IMR-90 (cell line): ENCODE data around the gene ARGFX. TPM values are rescaled to one million over a fixed set of nuclear protein-coding genes. Genes with fewer than 3 reads are reported as not detected.

Source experiments
- ATAC-seq: fragments of 200-7000 bp; cut with Tn5 transposase; 2 replicates; pipeline ENCODE4 v1.9.1; 2020; ENCODE audit warnings: low read depth, mild to moderate bottlenecking, moderate library complexity
- BruUV-seq: library from RNA; stranded (reverse); fragments of 400-500 nt; replicated peaks from 2 replicates; lab custom pipeline; 2021; lab: Mats Ljungman, UMichigan
- CTCF ChIA-PET: fragments of 300-600 bp; formaldehyde crosslinking; extraction: SDS; loops from one replicate; lab custom pipeline; 2021; ENCODE audit warnings: antibody characterized with exemption; lab: Yijun Ruan, JAX
- POLR2A ChIA-PET: fragments of 300-600 bp; sonication (Branson Sonifier 250); formaldehyde crosslinking; loops from one replicate; lab custom pipeline; 2022; ENCODE audit warnings: antibody characterized with exemption; ENCODE audit not compliant: unreplicated experiment; lab: Charles Lee
- DNase-seq: peaks from one replicate; pipeline ENCODE4 v3.0.0; 2013
- H2AFZ ChIP-seq: replicated peaks from 2 replicates; pipeline ENCODE3; 2013; ENCODE audit warnings: low read length, mild to moderate bottlenecking; ENCODE audit not compliant: poor library complexity
- H2AK5ac ChIP-seq: 2 replicates; pipeline ENCODE4 v1.6.1; 2013; ENCODE audit warnings: low read depth, low read length, inconsistent platforms
- H2AK9ac ChIP-seq: replicated peaks from 2 replicates; pipeline ENCODE3; 2013; ENCODE audit warnings: mild to moderate bottlenecking, low read depth, low read length, moderate library complexity; ENCODE audit not compliant: poor library complexity
- H2BK120ac ChIP-seq: 2 replicates; pipeline ENCODE4 v1.6.1; 2013; ENCODE audit warnings: low read depth, low read length, inconsistent platforms
- H2BK15ac ChIP-seq: 3 replicates; pipeline ENCODE4 v1.6.1; 2013; ENCODE audit warnings: low read depth, low read length, inconsistent platforms
- H2BK20ac ChIP-seq: 2 replicates; pipeline ENCODE4 v1.6.1; 2013; ENCODE audit warnings: low read depth, mild to moderate bottlenecking, inconsistent platforms, low read length, moderate library complexity
- H2BK5ac ChIP-seq: 2 replicates; pipeline ENCODE4 v1.6.1; 2013; ENCODE audit warnings: mild to moderate bottlenecking, low read depth, low read length, inconsistent platforms; ENCODE audit not compliant: poor library complexity, severe bottlenecking
- H3K14ac ChIP-seq: replicated peaks from 2 replicates; pipeline ENCODE4 v1.6.1; 2013; ENCODE audit warnings: low read depth, low read length, inconsistent platforms
- H3K18ac ChIP-seq: 2 replicates; pipeline ENCODE4 v1.6.1; 2013; ENCODE audit warnings: low read depth, low read length, control low read depth
- H3K23ac ChIP-seq: 2 replicates; pipeline ENCODE4 v1.6.1; 2013; ENCODE audit warnings: low read depth, low read length, inconsistent platforms
- H3K27ac ChIP-seq: 2 replicates; pipeline ENCODE4 v1.5.1; 2013; ENCODE audit warnings: mild to moderate bottlenecking, control low read depth, low read length; ENCODE audit not compliant: insufficient read depth
- H3K27me3 ChIP-seq: 2 replicates; pipeline ENCODE4 v1.6.1; 2013; ENCODE audit warnings: low read length; ENCODE audit not compliant: control insufficient read depth, insufficient read depth
- H3K36me3 ChIP-seq: 2 replicates; pipeline ENCODE4 v1.6.1; 2013; ENCODE audit warnings: low read length, mixed read lengths; ENCODE audit not compliant: control insufficient read depth, insufficient read depth
- H3K4ac ChIP-seq: 2 replicates; pipeline ENCODE4 v1.6.1; 2013; ENCODE audit warnings: low read depth, low read length, inconsistent platforms
- H3K4me1 ChIP-seq: 2 replicates; pipeline ENCODE4 v1.6.1; 2013; ENCODE audit warnings: low read length, mixed read lengths; ENCODE audit not compliant: control insufficient read depth, insufficient read depth
- H3K4me2 ChIP-seq: 2 replicates; pipeline ENCODE4 v1.6.1; 2013; ENCODE audit warnings: low read depth, mild to moderate bottlenecking, control low read depth, low read length, moderate library complexity
- H3K4me3 ChIP-seq: 2 replicates; pipeline ENCODE4 v1.5.1; 2013; ENCODE audit warnings: low read depth, mild to moderate bottlenecking, control low read depth, low read length, moderate library complexity; ENCODE audit not compliant: insufficient read depth
- H3K56ac ChIP-seq: 2 replicates; pipeline ENCODE4 v1.6.1; 2013; ENCODE audit warnings: low read length, inconsistent platforms; ENCODE audit not compliant: insufficient read depth; ENCODE audit errors: extremely low read depth
- H3K79me1 ChIP-seq, 2 experiments: 2 replicates each; pipeline ENCODE4 v1.6.1; 2013; ENCODE audit warnings: low read length in 2 of 2, inconsistent platforms in 1 of 2, low read depth in 1 of 2
- H3K9ac ChIP-seq: 2 replicates; pipeline ENCODE4 v1.6.1; 2013; ENCODE audit warnings: low read depth, low read length, control low read depth
- H3K9me1 ChIP-seq: 2 replicates; pipeline ENCODE4 v1.6.1; 2013; ENCODE audit warnings: low read length, inconsistent platforms; ENCODE audit not compliant: insufficient read depth
- H3K9me3 ChIP-seq: 2 replicates; pipeline ENCODE4 v1.6.1; 2013; ENCODE audit warnings: low read length; ENCODE audit not compliant: control insufficient read depth, insufficient read depth
- H4K20me1 ChIP-seq: 2 replicates; pipeline ENCODE4 v1.6.1; 2013; ENCODE audit warnings: low read length, inconsistent platforms; ENCODE audit not compliant: insufficient read depth
- H4K5ac ChIP-seq: 2 replicates; pipeline ENCODE4 v1.6.1; 2013; ENCODE audit warnings: mild to moderate bottlenecking, low read depth, low read length, control low read depth
- H4K8ac ChIP-seq, 2 experiments: 2 replicates each; pipeline ENCODE4 v1.6.1; 2013; ENCODE audit warnings: low read depth in 2 of 2, low read length in 2 of 2, control low read depth in 1 of 2, inconsistent platforms in 1 of 2
- H4K91ac ChIP-seq: 2 replicates; pipeline ENCODE4 v1.6.1; 2013; ENCODE audit warnings: low read depth, low read length, inconsistent platforms; ENCODE audit not compliant: insufficient read depth
- MAZ ChIP-seq: IDR thresholded peaks from 2 replicates; pipeline ENCODE4 v1.6.1; 2012; ENCODE audit warnings: low read depth, mild to moderate bottlenecking, low read length, improper control_type of control experiment, moderate library complexity, borderline replicate concordance
- RCOR1 ChIP-seq: IDR thresholded peaks from 2 replicates; pipeline ENCODE4 v1.6.1; 2012; ENCODE audit warnings: mild to moderate bottlenecking, low read length, improper control_type of control experiment; ENCODE audit not compliant: insufficient replicate concordance
- WGBS, 2 experiments: methylation state at CpG; one replicate each; pipeline versions ENCODE4 v1.1.5 to v1.1.7; 2013; ENCODE audit warnings: missing lambda C conversion rate in 2 of 2; ENCODE audit not compliant: insufficient read length in 1 of 2; ENCODE audit errors: extremely low coverage in 2 of 2; 5-methylcytosine and 5-hydroxymethylcytosine counted together
- dilution Hi-C: fragments of 300-500 bp; cut with HindIII; formaldehyde crosslinking; loops from one replicate; pipeline ENCODE4 v1.14.3; 2018; ENCODE audit warnings: low sequenced_read_pairs; ENCODE audit not compliant: unreplicated experiment
- in situ Hi-C: fragments of 300-500 bp; cut with MboI; formaldehyde crosslinking; loops from 3 replicates; pipeline ENCODE4 v1.14.3; 2019; ENCODE audit warnings: low sequenced_read_pairs, inconsistent platforms, mixed read lengths
- intact Hi-C: fragments of 100-400 bp; cut with micrococcal nuclease; formaldehyde crosslinking; loops from 2 replicates; pipeline ENCODE4 v1.10.0; 2022
- polyA plus RNA-seq, 3 experiments: library from polyadenylated mRNA; depleted of rRNA; stranded (reverse); fragments of >200 nt; gene quantifications; 2 replicates each; pipeline ENCODE4 v1.2.3, GENCODE V29; 2012; ENCODE audit warnings: low replicate concordance in 1 of 3
- total RNA-seq: library from RNA; depleted of rRNA; stranded (reverse); fragments of >200 nt; gene quantifications from 2 replicates; pipeline ENCODE4 v1.2.3, GENCODE V29; 2012
- TF ChIP-seq, protein P1 (sequence below): fragments of 150-350 bp; IDR thresholded peaks from 2 replicates; pipeline ENCODE4 v1.6.1; 2016; ENCODE audit warnings: low read depth, mild to moderate bottlenecking, low read length, moderate library complexity, borderline replicate concordance

The ARGFX gene
- total and polyA plus RNA-seq, 2 of the 4 experiments (the other 2 are of a cell fraction): not detected

DNA sequence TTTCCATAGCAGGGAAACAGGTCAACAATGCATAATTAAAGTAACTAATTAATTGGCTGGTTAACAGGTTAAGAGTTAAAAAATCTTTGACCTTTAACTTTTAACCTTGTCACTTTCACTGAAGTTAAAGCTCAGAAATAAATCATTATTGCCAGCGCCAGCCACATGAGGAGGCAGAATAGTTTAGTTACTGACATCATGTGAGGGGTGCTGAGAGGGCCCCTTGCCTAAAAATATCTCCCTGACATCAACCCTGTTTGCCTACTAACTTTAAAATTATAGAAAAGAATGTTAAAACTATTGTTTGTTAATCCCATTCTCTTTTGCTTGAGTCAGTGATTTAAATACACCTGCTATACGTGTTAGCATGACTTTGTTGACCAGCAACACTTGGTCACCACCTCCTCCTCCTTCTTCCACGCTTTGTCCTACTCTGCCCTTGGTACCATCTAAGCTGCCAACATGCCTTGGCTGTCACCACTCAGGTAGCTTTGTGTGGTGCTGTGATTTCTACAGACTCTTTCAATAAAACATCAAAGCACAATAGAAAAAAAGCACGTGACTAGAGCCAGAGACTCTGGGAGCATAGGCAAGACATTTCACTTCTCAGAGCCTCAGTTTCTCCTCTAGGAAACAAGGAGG, 28.1 kb downstream of the ARGFX start:
- in situ Hi-C loops: no loop called here
- no peak overlapping the region for H2BK120ac ChIP-seq
- dilution Hi-C loops: no loop called here
- H2AK9ac ChIP-seq: no peak overlapping the region
- intact Hi-C loops: no loop called here
- no TSS peak for BruUV-seq
- CTCF ChIA-PET: no interaction called here
- no peak overlapping the region for H3K14ac ChIP-seq
- H4K8ac ChIP-seq: no peak overlapping the region
- H3K4ac ChIP-seq: no peak overlapping the region
- no peaks in the 10 kb centered on the region for H3K79me1 ChIP-seq
- H4K20me1 ChIP-seq: no peaks in the 10 kb centered on the region
- no peak overlapping the region for H3K4me2 ChIP-seq
- no peak overlapping the region for H3K4me3 ChIP-seq
- H3K56ac ChIP-seq: no peak overlapping the region
- no peaks in the 10 kb centered on the region for H3K4me1 ChIP-seq
- H3K27me3 ChIP-seq: peaks cover 5% of the 10 kb centered on the region
- H2AK5ac ChIP-seq: no peak overlapping the region
- H2AFZ ChIP-seq: no peak overlapping the region
- H3K23ac ChIP-seq: no peak overlapping the region
- no peak overlapping the region for H3K18ac ChIP-seq
- H3K9me3 ChIP-seq: no peaks in the 10 kb centered on the region
- H4K5ac ChIP-seq: no peak overlapping the region
- TF ChIP-seq RCOR1: no peak
- no peak for TF ChIP-seq MAZ
- TF ChIP-seq, protein P1, sequence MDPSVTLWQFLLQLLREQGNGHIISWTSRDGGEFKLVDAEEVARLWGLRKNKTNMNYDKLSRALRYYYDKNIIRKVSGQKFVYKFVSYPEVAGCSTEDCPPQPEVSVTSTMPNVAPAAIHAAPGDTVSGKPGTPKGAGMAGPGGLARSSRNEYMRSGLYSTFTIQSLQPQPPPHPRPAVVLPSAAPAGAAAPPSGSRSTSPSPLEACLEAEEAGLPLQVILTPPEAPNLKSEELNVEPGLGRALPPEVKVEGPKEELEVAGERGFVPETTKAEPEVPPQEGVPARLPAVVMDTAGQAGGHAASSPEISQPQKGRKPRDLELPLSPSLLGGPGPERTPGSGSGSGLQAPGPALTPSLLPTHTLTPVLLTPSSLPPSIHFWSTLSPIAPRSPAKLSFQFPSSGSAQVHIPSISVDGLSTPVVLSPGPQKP: no peak
- no peaks in the 10 kb centered on the region for H3K9me1 ChIP-seq
- no peak for DNase-seq
- H2BK5ac ChIP-seq: no peak overlapping the region
- H3K27ac ChIP-seq: no peak overlapping the region
- no peak overlapping the region for H2BK20ac ChIP-seq
- H4K91ac ChIP-seq: no peak overlapping the region
- no peaks in the 10 kb centered on the region for H3K36me3 ChIP-seq
- WGBS, 2 experiments: no CpG with 5 or more reads among the region's 4 CpGs
- no peak for ATAC-seq
- H3K9ac ChIP-seq: no peak overlapping the region
- H2BK15ac ChIP-seq: no peak overlapping the region
- POLR2A ChIA-PET: no interaction called here
